SK-N-SH treated with all-trans-retinoic acid at 6 μM for 48 hours (cell line): Measurements from ENCODE around the gene RALGPS1.

Experiments used
- ATAC-seq: fragments of 200-7000 bp; cut with Tn5 transposase; 3 replicates; pipeline ENCODE4 v1.9.1; 2020; ENCODE audit warnings: mild to moderate bottlenecking, moderate library complexity
- BACH2 ChIP-seq: fragments of 250-450 bp; sonication (Bioruptor Pico); IDR thresholded peaks from 2 replicates; pipeline ENCODE4 v1.9.0; 2021; ENCODE audit warnings: mild to moderate bottlenecking, borderline replicate concordance
- CSDC2 ChIP-seq: fragments of 250-450 bp; sonication (Bioruptor Pico); IDR thresholded peaks from 2 replicates; pipeline ENCODE4 v1.5.0; 2020; ENCODE audit warnings: mild to moderate bottlenecking, moderate library complexity
- CSRNP3 ChIP-seq: fragments of 250-450 bp; sonication (Bioruptor Pico); IDR thresholded peaks from 2 replicates; pipeline ENCODE4 v1.5.1; 2021; ENCODE audit warnings: mild to moderate bottlenecking, moderate library complexity
- ESRRG ChIP-seq: fragments of 250-450 bp; sonication (Bioruptor Pico); IDR thresholded peaks from 2 replicates; pipeline ENCODE4 v1.6.1; 2021; ENCODE audit warnings: mild to moderate bottlenecking
- ISL1 ChIP-seq: fragments of 250-450 bp; sonication (Bioruptor Pico); IDR thresholded peaks from 2 replicates; pipeline ENCODE4 v2.1.2; 2022; ENCODE audit warnings: mild to moderate bottlenecking, moderate library complexity
- OSR1 ChIP-seq: fragments of 250-450 bp; sonication (Bioruptor Pico); IDR thresholded peaks from 2 replicates; pipeline ENCODE4 v1.8.0; 2022; ENCODE audit warnings: moderate library complexity, mild to moderate bottlenecking, inconsistent platforms
- PPARA ChIP-seq: fragments of 250-450 bp; sonication (Bioruptor Pico); IDR thresholded peaks from 2 replicates; pipeline ENCODE4 v1.5.0; 2020; ENCODE audit warnings: mild to moderate bottlenecking, borderline replicate concordance
- SNAI2 ChIP-seq: fragments of 250-450 bp; sonication (Bioruptor Pico); IDR thresholded peaks from 2 replicates; pipeline ENCODE4 v1.5.0; 2020; ENCODE audit warnings: mild to moderate bottlenecking, moderate library complexity
- TOX ChIP-seq: fragments of 250-450 bp; sonication (Bioruptor Pico); IDR thresholded peaks from 2 replicates; pipeline ENCODE4 v1.8.0; 2021; ENCODE audit warnings: mild to moderate bottlenecking, moderate library complexity, borderline replicate concordance
- TSHZ2 ChIP-seq: fragments of 250-450 bp; sonication (Bioruptor Pico); IDR thresholded peaks from 2 replicates; pipeline ENCODE4 v1.5.0; 2020; ENCODE audit warnings: mild to moderate bottlenecking, moderate library complexity
- ZC3H10 ChIP-seq: fragments of 250-450 bp; sonication (Bioruptor Pico); IDR thresholded peaks from 2 replicates; pipeline ENCODE4 v1.5.1; 2021; ENCODE audit warnings: mild to moderate bottlenecking, moderate library complexity
- ZFP3 ChIP-seq: fragments of 250-450 bp; sonication (Bioruptor Pico); IDR thresholded peaks from 2 replicates; pipeline ENCODE4 v1.5.0; 2020; ENCODE audit warnings: mild to moderate bottlenecking, moderate library complexity
- ZFP30 ChIP-seq: fragments of 450-650 bp; formaldehyde crosslinking; IDR thresholded peaks from 2 replicates; pipeline ENCODE4 v1.5.0; 2022; ENCODE audit warnings: mild to moderate bottlenecking, moderate library complexity
- ZNF70 ChIP-seq: fragments of 450-650 bp; formaldehyde crosslinking; IDR thresholded peaks from 2 replicates; pipeline ENCODE4 v1.5.0; 2020; ENCODE audit warnings: mild to moderate bottlenecking, moderate library complexity
- ZNF8 ChIP-seq: fragments of 450-650 bp; formaldehyde crosslinking; IDR thresholded peaks from 2 replicates; pipeline ENCODE4 v1.5.0; 2020; ENCODE audit warnings: mild to moderate bottlenecking, moderate library complexity
- TF ChIP-seq, protein P1 (sequence below): fragments of 250-450 bp; sonication (Bioruptor Pico); IDR thresholded peaks from 2 replicates; pipeline ENCODE4 v1.8.0; 2020; ENCODE audit warnings: mild to moderate bottlenecking, moderate library complexity, borderline replicate concordance
- TF ChIP-seq, protein P2 (sequence below): fragments of 250-450 bp; sonication (Bioruptor Pico); IDR thresholded peaks from 2 replicates; pipeline ENCODE4 v1.5.1; 2020; ENCODE audit warnings: low read depth, mild to moderate bottlenecking, moderate library complexity
- TF ChIP-seq, protein P3 (sequence below): fragments of 250-450 bp; sonication (Bioruptor Pico); IDR thresholded peaks from 2 replicates; pipeline ENCODE4 v1.8.0; 2021; ENCODE audit warnings: low read depth, mild to moderate bottlenecking, moderate library complexity, borderline replicate concordance

Gene RALGPS1

DNA sequence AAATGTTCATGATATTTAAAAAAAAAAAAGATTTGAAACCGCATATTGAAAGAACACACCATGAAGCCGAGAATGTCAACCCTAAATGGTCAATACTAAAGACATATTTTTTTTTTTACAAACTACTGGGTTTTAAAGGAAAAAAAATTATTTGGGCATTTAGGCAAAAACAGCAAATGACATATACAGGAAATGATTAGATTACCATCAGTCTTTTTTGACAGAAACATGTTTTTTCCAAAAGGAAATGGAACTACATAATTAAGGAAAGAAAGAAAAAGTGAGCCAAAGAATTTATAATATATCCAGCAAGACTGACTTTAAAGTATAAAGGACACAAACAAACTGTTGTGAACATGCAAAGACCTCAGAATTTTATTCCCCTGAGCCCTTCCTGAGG lies 56.7 kb downstream of the RALGPS1 start:
- ATAC-seq = no peak
- no peak for TF ChIP-seq SNAI2 (CRISPR knock-in tag)
- no peak for TF ChIP-seq ZFP3
- TF ChIP-seq ZNF8 = no peak
- no peak for TF ChIP-seq TOX (CRISPR knock-in tag)
- TF ChIP-seq, protein P1, sequence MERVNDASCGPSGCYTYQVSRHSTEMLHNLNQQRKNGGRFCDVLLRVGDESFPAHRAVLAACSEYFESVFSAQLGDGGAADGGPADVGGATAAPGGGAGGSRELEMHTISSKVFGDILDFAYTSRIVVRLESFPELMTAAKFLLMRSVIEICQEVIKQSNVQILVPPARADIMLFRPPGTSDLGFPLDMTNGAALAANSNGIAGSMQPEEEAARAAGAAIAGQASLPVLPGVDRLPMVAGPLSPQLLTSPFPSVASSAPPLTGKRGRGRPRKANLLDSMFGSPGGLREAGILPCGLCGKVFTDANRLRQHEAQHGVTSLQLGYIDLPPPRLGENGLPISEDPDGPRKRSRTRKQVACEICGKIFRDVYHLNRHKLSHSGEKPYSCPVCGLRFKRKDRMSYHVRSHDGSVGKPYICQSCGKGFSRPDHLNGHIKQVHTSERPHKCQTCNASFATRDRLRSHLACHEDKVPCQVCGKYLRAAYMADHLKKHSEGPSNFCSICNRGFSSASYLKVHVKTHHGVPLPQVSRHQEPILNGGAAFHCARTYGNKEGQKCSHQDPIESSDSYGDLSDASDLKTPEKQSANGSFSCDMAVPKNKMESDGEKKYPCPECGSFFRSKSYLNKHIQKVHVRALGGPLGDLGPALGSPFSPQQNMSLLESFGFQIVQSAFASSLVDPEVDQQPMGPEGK (CRISPR knock-in tag) = no peak
- TF ChIP-seq, protein P2, sequence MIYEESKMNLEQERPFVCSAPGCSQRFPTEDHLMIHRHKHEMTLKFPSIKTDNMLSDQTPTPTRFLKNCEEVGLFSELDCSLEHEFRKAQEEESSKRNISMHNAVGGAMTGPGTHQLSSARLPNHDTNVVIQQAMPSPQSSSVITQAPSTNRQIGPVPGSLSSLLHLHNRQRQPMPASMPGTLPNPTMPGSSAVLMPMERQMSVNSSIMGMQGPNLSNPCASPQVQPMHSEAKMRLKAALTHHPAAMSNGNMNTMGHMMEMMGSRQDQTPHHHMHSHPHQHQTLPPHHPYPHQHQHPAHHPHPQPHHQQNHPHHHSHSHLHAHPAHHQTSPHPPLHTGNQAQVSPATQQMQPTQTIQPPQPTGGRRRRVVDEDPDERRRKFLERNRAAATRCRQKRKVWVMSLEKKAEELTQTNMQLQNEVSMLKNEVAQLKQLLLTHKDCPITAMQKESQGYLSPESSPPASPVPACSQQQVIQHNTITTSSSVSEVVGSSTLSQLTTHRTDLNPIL = no peak
- TF ChIP-seq ZNF70 (CRISPR knock-in tag) = no peak
- TF ChIP-seq CSDC2 (CRISPR knock-in tag) = no peak
- TF ChIP-seq OSR1 (CRISPR knock-in tag) = no peak
- no peak for TF ChIP-seq ZC3H10 (CRISPR knock-in tag)
- no peak for TF ChIP-seq ISL1 (CRISPR knock-in tag)
- no peak for TF ChIP-seq ESRRG (CRISPR knock-in tag)
- TF ChIP-seq TSHZ2 (CRISPR knock-in tag) = no peak
- TF ChIP-seq PPARA = no peak
- TF ChIP-seq BACH2 (CRISPR knock-in tag) = no peak
- no peak for TF ChIP-seq CSRNP3 (CRISPR knock-in tag)
- TF ChIP-seq, protein P3, sequence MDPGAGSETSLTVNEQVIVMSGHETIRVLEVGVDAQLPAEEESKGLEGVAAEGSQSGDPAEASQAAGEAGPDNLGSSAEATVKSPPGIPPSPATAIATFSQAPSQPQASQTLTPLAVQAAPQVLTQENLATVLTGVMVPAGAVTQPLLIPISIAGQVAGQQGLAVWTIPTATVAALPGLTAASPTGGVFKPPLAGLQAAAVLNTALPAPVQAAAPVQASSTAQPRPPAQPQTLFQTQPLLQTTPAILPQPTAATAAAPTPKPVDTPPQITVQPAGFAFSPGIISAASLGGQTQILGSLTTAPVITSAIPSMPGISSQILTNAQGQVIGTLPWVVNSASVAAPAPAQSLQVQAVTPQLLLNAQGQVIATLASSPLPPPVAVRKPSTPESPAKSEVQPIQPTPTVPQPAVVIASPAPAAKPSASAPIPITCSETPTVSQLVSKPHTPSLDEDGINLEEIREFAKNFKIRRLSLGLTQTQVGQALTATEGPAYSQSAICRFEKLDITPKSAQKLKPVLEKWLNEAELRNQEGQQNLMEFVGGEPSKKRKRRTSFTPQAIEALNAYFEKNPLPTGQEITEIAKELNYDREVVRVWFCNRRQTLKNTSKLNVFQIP (CRISPR knock-in tag) = no peak

DNA sequence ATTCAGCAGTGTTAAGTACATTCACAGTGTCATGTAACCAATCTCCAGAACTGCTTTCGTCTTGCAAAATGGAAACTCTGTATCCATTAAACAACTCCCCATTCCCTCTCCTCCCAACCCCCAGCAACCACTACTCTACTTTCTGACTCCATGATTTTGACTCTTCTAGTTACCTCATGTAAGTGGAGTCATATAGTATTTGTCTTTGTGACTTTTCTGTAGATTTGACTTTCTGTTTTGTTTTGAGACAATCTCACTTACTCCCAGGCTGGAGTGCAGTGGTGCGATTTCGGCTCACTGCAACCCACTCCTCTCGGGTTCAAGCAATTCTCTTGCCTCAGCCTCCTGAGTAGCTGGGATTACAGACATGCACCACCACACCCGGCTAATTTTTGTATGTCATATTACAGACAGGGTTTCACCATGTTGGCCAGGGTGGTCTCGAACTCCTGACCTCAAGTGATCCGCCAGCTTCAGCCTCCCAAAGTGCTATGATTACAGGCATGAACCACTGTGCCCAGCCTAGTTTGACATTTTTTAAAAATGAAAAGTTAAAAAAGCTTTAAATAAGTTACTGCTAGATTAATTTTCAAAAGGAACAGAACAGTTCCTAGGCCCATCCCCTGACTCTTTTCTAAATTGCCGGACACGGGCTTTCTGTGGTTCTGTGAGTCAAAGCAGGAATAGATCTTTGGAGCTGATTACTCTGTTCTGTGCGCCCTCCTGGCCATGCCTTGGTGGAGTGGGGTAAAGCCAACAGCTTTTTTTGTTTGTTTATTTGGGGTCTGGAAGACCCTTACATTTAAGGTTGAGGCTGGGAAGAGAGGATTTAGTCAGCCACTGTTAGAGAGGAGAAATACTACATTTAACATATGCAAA lies 59.3 kb downstream of the RALGPS1 start:
- no peak for TF ChIP-seq BACH2 (CRISPR knock-in tag)
- TF ChIP-seq, protein P3 (CRISPR knock-in tag) = no peak
- no peak for TF ChIP-seq ZC3H10 (CRISPR knock-in tag)
- no peak for TF ChIP-seq ZFP3
- no peak for TF ChIP-seq CSDC2 (CRISPR knock-in tag)
- no peak for TF ChIP-seq ESRRG (CRISPR knock-in tag)
- no peak for TF ChIP-seq ZNF70 (CRISPR knock-in tag)
- TF ChIP-seq TSHZ2 (CRISPR knock-in tag) = no peak
- no peak for TF ChIP-seq ZFP30 (CRISPR knock-in tag)
- TF ChIP-seq SNAI2 (CRISPR knock-in tag) = no peak
- TF ChIP-seq, protein P1 (CRISPR knock-in tag) = no peak
- ATAC-seq = no peak
